Skeletal muscle tissue (tissue), 4 donors: Measurements from ENCODE around the gene SGK1. TPM values are rescaled to one million over a fixed set of nuclear protein-coding genes. Genes with fewer than 3 reads are reported as not detected.
A peak's percentile ranks its signal among the peaks of the same experiment; 100 is the strongest.

ENCODE experiments used
- H3K27ac ChIP-seq: one replicate; pipeline ENCODE4 v1.7.0; 2013; ENCODE audit warnings: mild to moderate bottlenecking, low read depth, low read length, inconsistent platforms
- H3K27me3 ChIP-seq, 3 donors: one replicate each; pipeline ENCODE4 v1.7.0; 2013; ENCODE audit warnings: low read length in 3 of 3; ENCODE audit not compliant: control insufficient read depth in 3 of 3, insufficient read depth in 3 of 3
- H3K36me3 ChIP-seq, 3 donors: one replicate each; pipeline ENCODE4 v1.7.0; 2013; ENCODE audit warnings: low read length in 3 of 3; ENCODE audit not compliant: control insufficient read depth in 3 of 3, insufficient read depth in 3 of 3
- H3K4me1 ChIP-seq, 3 donors: one replicate each; pipeline ENCODE4 v1.7.0; 2013; ENCODE audit warnings: low read length in 3 of 3, mild to moderate bottlenecking in 3 of 3; ENCODE audit not compliant: control insufficient read depth in 3 of 3, insufficient read depth in 3 of 3
- H3K4me3 ChIP-seq, 3 donors: one replicate each; pipeline ENCODE4 v1.7.0; 2013; ENCODE audit warnings: low read length in 3 of 3
- H3K9ac ChIP-seq, 3 donors: one replicate each; pipeline ENCODE4 v1.7.0; 2013; ENCODE audit warnings: low read length in 3 of 3, mild to moderate bottlenecking in 3 of 3, moderate library complexity in 2 of 3, low read depth in 1 of 3
- H3K9me3 ChIP-seq, 3 donors: one replicate each; pipeline ENCODE4 v1.7.0; 2013; ENCODE audit warnings: low read length in 3 of 3; ENCODE audit not compliant: control insufficient read depth in 3 of 3
- total RNA-seq: library from RNA; depleted of rRNA; stranded (reverse); fragments of >200 nt; gene quantifications from one replicate; pipeline ENCODE4 v1.2.3, GENCODE V29; 2014
- donor health status: Osteomylitis.

SGK1 gene
- total RNA-seq = 74.1 TPM

- Histone ChIP-seq H3K4me1 (peaks cover 0 to 8% (median 7%) of the 10 kb centered on the region in 3 donors), H3K27ac (no peak within 1 kb of the TSS), H3K27me3 (no peaks in the 10 kb centered on the region), H3K9ac (peak within 1 kb of the TSS; percentile 27 to 52 (median 45)), H3K36me3 (no peaks in the 10 kb centered on the region), H3K9me3 (no peaks in the 10 kb centered on the region), H3K4me3 (peak within 1 kb of the TSS; percentile 68 to 71 (median 69))
Measured at GRCh38 chr6:134317471-134318131, at the start of gene SGK1. Gene SGK1, minus strand, starts transcription at chr6:134318112. Its CDS starts 652 bp downstream, at chr6:134317460.

GRCh38 chr6:134363323-134364039 is 45.6 kb upstream of the SGK1 start:
- no peak overlapping the region for H3K27ac ChIP-seq
- no peaks in the 10 kb centered on the region for H3K27me3 ChIP-seq
- no peak overlapping the region for H3K9ac ChIP-seq
- H3K4me1 ChIP-seq = no peaks in the 10 kb centered on the region
- H3K4me3 ChIP-seq = no peak overlapping the region
- no peaks in the 10 kb centered on the region for H3K9me3 ChIP-seq
- no peaks in the 10 kb centered on the region for H3K36me3 ChIP-seq

GRCh38 chr6:134361011-134361410 is 43.1 kb upstream of the SGK1 start:
- Histone ChIP-seq H3K9me3 (no peaks in the 10 kb centered on the region), H3K27me3 (no peaks in the 10 kb centered on the region), H3K4me1 (no peaks in the 10 kb centered on the region), H3K4me3 (no peak overlapping the region), H3K36me3 (no peaks in the 10 kb centered on the region), H3K9ac (no peak overlapping the region), H3K27ac (no peak overlapping the region)

- Histone ChIP-seq H3K27me3 (no peaks in the 10 kb centered on the region), H3K4me1 (no peaks in the 10 kb centered on the region), H3K4me3 (no peak overlapping the region), H3K36me3 (no peaks in the 10 kb centered on the region), H3K9ac (no peak overlapping the region), H3K27ac (no peak overlapping the region), H3K9me3 (no peaks in the 10 kb centered on the region)
Measured at GRCh38 chr6:134359302-134359701, 41.4 kb upstream of the SGK1 start.

GRCh38 chr6:134358320-134358719 is 40.4 kb upstream of the SGK1 start:
- H3K9ac ChIP-seq = no peak overlapping the region
- no peaks in the 10 kb centered on the region for H3K9me3 ChIP-seq
- no peak overlapping the region for H3K4me3 ChIP-seq
- no peaks in the 10 kb centered on the region for H3K36me3 ChIP-seq
- H3K27me3 ChIP-seq = no peaks in the 10 kb centered on the region
- peaks cover 0 to 3% (median 0%) of the 10 kb centered on the region in 3 donors for H3K4me1 ChIP-seq
- no peak overlapping the region for H3K27ac ChIP-seq

GRCh38 chr6:134357022-134357487 is 39.1 kb upstream of the SGK1 start:
- no peak overlapping the region for H3K9ac ChIP-seq
- no peak overlapping the region for H3K4me3 ChIP-seq
- no peaks in the 10 kb centered on the region for H3K36me3 ChIP-seq
- H3K27me3 ChIP-seq = no peaks in the 10 kb centered on the region
- H3K27ac ChIP-seq = no peak overlapping the region
- no peaks in the 10 kb centered on the region for H3K9me3 ChIP-seq
- peaks cover 4 to 11% (median 7%) of the 10 kb centered on the region in 3 donors for H3K4me1 ChIP-seq

GRCh38 chr6:134356405-134356804 is 38.5 kb upstream of the SGK1 start:
- no peaks in the 10 kb centered on the region for H3K9me3 ChIP-seq
- no peaks in the 10 kb centered on the region for H3K36me3 ChIP-seq
- H3K4me3 ChIP-seq = no peak overlapping the region
- H3K27me3 ChIP-seq = no peaks in the 10 kb centered on the region
- no peak overlapping the region for H3K9ac ChIP-seq
- H3K27ac ChIP-seq = no peak overlapping the region
- H3K4me1 ChIP-seq = peaks cover 9 to 15% (median 10%) of the 10 kb centered on the region in 3 donors

GRCh38 chr6:134352786-134353480 is 35.0 kb upstream of the SGK1 start:
- Histone ChIP-seq H3K27ac (peak overlapping the region; percentile 78), H3K9ac (peak overlapping the region in 2 of 3 donors; percentile 26 to 27)

GRCh38 chr6:134351615-134352474 is 33.9 kb upstream of the SGK1 start:
- H3K27me3 ChIP-seq = no peaks in the 10 kb centered on the region
- no peaks in the 10 kb centered on the region for H3K36me3 ChIP-seq
- peak overlapping the region in 2 of 3 donors; percentile 27 to 55 for H3K4me3 ChIP-seq
- peaks cover 18 to 28% (median 20%) of the 10 kb centered on the region in 3 donors for H3K4me1 ChIP-seq
- peak overlapping the region; percentile 26 to 71 (median 48) for H3K9ac ChIP-seq
- H3K9me3 ChIP-seq = no peaks in the 10 kb centered on the region
- peak overlapping the region; percentile 78 for H3K27ac ChIP-seq

More at GRCh38 chr6:134352786-134353480, 35.0 kb upstream of the SGK1 start:
- no peaks in the 10 kb centered on the region for H3K36me3 ChIP-seq
- H3K9me3 ChIP-seq = no peaks in the 10 kb centered on the region
- no peak overlapping the region for H3K4me3 ChIP-seq
- no peaks in the 10 kb centered on the region for H3K27me3 ChIP-seq
- H3K4me1 ChIP-seq = peaks cover 18 to 25% (median 18%) of the 10 kb centered on the region in 3 donors
